Effector memory CD8-positive, alpha-beta T cell (primary cell): ENCODE results near the gene SULF2.

Experiments used
- ATAC-seq: fragments of 150-1000 bp; cut with Tn5 transposase; replicated peaks from 2 replicates; pipeline ENCODE4 v1.10.0; 2021; ENCODE audit warnings: mild to moderate bottlenecking, moderate library complexity
- DNase-seq, 3 experiments: peaks; one replicate each; pipeline ENCODE4 v3.0.0; 2021
- H3K27ac Mint-ChIP-seq, 2 donors: one replicate each; pipeline ENCODE4 v1.8.0; 2022; ENCODE audit warnings: mild to moderate bottlenecking in 2 of 2, mixed read lengths in 2 of 2, moderate library complexity in 2 of 2
- H3K27me3 Mint-ChIP-seq, 2 donors: one replicate each; pipeline ENCODE4 v1.8.0; 2022; ENCODE audit warnings: mixed read lengths in 2 of 2
- H3K36me3 Mint-ChIP-seq: one replicate; pipeline ENCODE4 v1.8.0; 2022; ENCODE audit warnings: mild to moderate bottlenecking, moderate library complexity, mixed read lengths; ENCODE audit not compliant: insufficient read depth
- H3K4me1 Mint-ChIP-seq, 2 donors: one replicate each; pipeline ENCODE4 v1.8.0; 2022; ENCODE audit warnings: low read depth in 2 of 2, mixed read lengths in 2 of 2
- H3K4me3 Mint-ChIP-seq, 2 donors: one replicate each; pipeline ENCODE4 v1.8.0; 2022; ENCODE audit warnings: mild to moderate bottlenecking in 2 of 2, mixed read lengths in 2 of 2, moderate library complexity in 2 of 2
- H3K9me3 Mint-ChIP-seq, 2 donors: one replicate each; pipeline ENCODE4 v1.8.0; 2022; ENCODE audit warnings: mixed read lengths in 2 of 2

SULF2 gene

DNA sequence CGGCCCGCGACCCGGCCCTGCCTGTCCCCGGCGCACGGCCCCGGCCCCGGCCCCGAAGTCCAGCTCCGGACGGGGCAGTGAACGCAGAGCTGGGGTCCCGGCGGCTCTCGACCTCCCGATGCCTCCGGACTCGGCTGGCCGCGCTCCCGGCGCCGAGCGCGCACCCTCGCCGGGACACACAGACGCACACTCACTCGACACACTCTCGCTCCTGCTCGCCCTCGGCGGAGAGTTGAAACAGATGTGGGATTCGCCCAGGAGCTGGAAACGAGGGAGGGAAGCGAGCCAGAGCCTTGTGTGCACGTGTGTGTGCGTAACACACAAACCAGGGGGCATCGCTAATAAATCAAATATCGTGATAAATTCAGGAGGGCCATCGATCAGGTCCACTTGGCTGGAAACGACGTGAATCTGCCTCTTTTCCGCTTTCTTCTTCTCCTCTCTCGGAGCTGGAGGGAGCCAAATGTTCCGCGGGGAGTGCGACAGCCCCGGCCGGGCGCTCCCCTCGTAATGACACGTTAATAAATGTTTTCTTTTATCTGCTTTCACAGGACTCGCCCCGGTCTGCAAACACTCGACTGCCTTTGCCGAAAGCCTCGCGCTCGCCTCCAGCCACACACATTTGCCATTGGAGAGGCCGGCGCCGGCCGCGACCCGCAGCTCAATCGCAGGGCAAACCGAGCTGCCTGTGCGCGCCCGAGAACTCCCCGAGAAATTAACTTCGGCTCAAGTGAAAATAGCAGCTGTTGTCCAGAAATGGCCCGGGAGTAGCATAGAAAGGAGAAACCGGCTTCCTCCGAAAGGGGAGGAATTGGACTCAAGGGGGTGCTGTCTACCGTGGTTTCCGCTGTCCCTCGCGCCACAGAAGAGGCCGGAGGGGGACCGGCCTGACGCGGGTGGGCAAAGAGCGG, 828 bp upstream of the SULF2 start:
- H3K27me3 Mint-ChIP-seq, result peaks cover 73 to 83% of the 10 kb centered on the region in 2 donors
- peaks cover 9 to 11% of the 10 kb centered on the region in 2 donors for H3K4me1 Mint-ChIP-seq
- peak overlapping the region; percentile 62 to 69 for H3K4me3 Mint-ChIP-seq
- H3K36me3 Mint-ChIP-seq, result peaks cover 3% of the 10 kb centered on the region
- no peak overlapping the region for H3K27ac Mint-ChIP-seq
- no peak for DNase-seq
- ATAC-seq, result no peak
- H3K9me3 Mint-ChIP-seq, result no peaks in the 10 kb centered on the region

- H3K36me3 Mint-ChIP-seq, result peaks cover 3% of the 10 kb centered on the region
- no peak overlapping the region for H3K4me3 Mint-ChIP-seq
- no peak for ATAC-seq
- peaks cover 9 to 11% of the 10 kb centered on the region in 2 donors for H3K4me1 Mint-ChIP-seq
- H3K27ac Mint-ChIP-seq, result no peak overlapping the region
- H3K9me3 Mint-ChIP-seq, result no peaks in the 10 kb centered on the region
- no peak for DNase-seq
- H3K27me3 Mint-ChIP-seq, result peaks cover 59 to 72% of the 10 kb centered on the region in 2 donors
Measured at GRCh38 chr20:47784599-47785310, 526 bp downstream of the SULF2 start.

- Mint-ChIP-seq H3K4me3 (peak overlapping the region in 1 of 2 donors; percentile 40), H3K36me3 (peaks cover 3% of the 10 kb centered on the region), H3K27ac (no peak overlapping the region), H3K27me3 (peaks cover 54 to 65% of the 10 kb centered on the region in 2 donors), H3K9me3 (no peaks in the 10 kb centered on the region), H3K4me1 (peaks cover 9 to 11% of the 10 kb centered on the region in 2 donors)
- ATAC-seq (no peak), DNase-seq (no peak)
Measured at GRCh38 chr20:47783828-47784598, 1.3 kb downstream of the SULF2 start.

DNA sequence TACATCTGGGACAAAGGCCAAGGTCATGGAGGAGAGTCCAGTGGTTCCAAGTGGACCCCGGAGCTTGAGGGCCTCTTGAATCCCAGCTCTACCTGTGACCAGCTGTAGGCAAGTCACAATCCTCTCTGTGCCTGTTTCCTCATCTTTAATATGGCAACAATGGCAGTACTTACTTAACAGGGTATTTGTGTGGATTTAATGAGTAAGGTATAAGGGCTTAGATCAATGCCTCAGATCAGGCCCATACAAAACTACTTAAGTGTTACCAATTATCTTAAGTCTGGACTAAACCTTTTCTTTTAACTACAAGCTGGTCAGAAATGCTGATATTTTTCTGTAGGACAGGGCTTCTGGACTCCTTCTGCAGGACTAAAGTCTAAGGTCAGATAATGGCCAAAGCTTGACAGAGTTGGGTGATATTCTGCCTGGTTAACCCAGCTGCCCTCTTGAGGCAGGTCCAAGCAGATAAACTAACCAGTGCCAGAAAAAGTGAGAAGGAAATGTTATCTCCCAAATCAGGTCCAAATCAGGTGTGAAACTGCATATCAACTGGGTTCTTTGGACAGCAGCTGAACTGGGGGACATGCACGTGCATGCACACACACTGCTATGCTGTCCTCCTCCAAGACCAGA, 2.2 kb downstream of the SULF2 start:
- H3K27ac Mint-ChIP-seq, result no peak overlapping the region
- peaks cover 47 to 55% of the 10 kb centered on the region in 2 donors for H3K27me3 Mint-ChIP-seq
- ATAC-seq (no peak), DNase-seq (no peak)
- H3K4me1 Mint-ChIP-seq, result peaks cover 9 to 11% of the 10 kb centered on the region in 2 donors
- H3K4me3 Mint-ChIP-seq, result no peak overlapping the region
- no peaks in the 10 kb centered on the region for H3K9me3 Mint-ChIP-seq
- peaks cover 3% of the 10 kb centered on the region for H3K36me3 Mint-ChIP-seq

GRCh38 chr20:47782076-47782475, 3.2 kb downstream of the SULF2 start:
- Mint-ChIP-seq H3K27me3 (peaks cover 45 to 47% of the 10 kb centered on the region in 2 donors), H3K4me1 (peaks cover 9 to 11% of the 10 kb centered on the region in 2 donors), H3K9me3 (no peaks in the 10 kb centered on the region), H3K36me3 (peaks cover 3% of the 10 kb centered on the region), H3K4me3 (no peak overlapping the region), H3K27ac (no peak overlapping the region)
- DNase-seq (no peak), ATAC-seq (no peak)

GRCh38 chr20:47781632-47782031, 3.6 kb downstream of the SULF2 start:
- DNase-seq (no peak), ATAC-seq (no peak)
- Mint-ChIP-seq H3K27me3 (peaks cover 41 to 47% of the 10 kb centered on the region in 2 donors), H3K4me3 (no peak overlapping the region), H3K36me3 (peaks cover 3% of the 10 kb centered on the region), H3K4me1 (peaks cover 9 to 11% of the 10 kb centered on the region in 2 donors), H3K27ac (no peak overlapping the region), H3K9me3 (no peaks in the 10 kb centered on the region)

- H3K9me3 Mint-ChIP-seq, result no peaks in the 10 kb centered on the region
- ATAC-seq (no peak), DNase-seq (no peak)
- peaks cover 3% of the 10 kb centered on the region for H3K36me3 Mint-ChIP-seq
- H3K27me3 Mint-ChIP-seq, result peaks cover 38 to 40% of the 10 kb centered on the region in 2 donors
- no peak overlapping the region for H3K4me3 Mint-ChIP-seq
- H3K27ac Mint-ChIP-seq, result no peak overlapping the region
- H3K4me1 Mint-ChIP-seq, result peaks cover under 1 to 4% of the 10 kb centered on the region in 2 donors
Measured at GRCh38 chr20:47780720-47781389, 4.4 kb downstream of the SULF2 start.

DNA sequence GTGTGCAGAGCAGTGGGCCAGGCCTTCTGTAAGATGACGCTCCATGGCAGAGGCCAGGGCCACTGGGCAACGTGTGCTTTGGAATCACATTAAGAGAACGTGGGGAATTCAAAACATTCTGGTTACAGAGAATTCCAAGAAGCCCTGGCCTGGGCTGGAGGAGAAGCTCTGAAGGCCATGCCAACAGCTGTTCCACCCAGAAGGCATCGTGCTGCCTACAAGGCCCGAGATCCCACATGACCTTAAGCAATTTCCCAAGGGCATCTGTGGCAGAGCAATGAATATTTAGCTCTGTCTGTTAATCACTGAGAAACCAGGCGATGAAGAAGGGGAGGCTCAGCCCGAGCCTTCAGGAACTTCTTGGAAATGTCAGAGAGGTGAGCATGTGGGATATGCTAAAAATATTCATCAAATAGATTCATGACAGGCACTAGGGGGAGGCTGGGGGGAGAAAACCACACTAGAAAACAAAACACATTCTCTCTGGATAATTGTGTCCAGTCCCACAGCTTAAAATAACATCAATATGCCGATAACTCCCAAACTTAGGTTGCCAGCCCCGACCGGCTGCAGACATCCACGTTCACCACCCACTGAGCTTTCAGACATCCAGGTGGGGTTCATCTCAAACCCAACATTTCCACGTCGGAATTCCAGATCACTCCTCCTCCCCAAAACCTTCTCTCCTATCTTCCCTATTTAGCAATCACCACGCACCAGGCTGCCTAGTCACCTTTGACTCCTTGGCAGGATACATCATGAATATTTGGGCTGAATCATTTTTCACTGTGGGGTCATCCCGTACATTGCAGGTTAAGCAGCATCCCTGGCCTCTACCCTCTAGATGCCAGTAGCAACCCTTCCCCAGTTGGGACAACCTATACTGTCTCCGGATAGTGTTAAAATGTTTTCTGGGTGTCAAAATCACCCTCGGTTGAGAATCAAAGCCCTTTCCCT, 6.6 kb downstream of the SULF2 start:
- Mint-ChIP-seq H3K9me3 (no peaks in the 10 kb centered on the region), H3K27me3 (peaks cover 29 to 31% of the 10 kb centered on the region in 2 donors), H3K36me3 (no peaks in the 10 kb centered on the region), H3K27ac (no peak overlapping the region), H3K4me1 (no peaks in the 10 kb centered on the region), H3K4me3 (no peak overlapping the region)
- ATAC-seq (no peak), DNase-seq (no peak)

DNA sequence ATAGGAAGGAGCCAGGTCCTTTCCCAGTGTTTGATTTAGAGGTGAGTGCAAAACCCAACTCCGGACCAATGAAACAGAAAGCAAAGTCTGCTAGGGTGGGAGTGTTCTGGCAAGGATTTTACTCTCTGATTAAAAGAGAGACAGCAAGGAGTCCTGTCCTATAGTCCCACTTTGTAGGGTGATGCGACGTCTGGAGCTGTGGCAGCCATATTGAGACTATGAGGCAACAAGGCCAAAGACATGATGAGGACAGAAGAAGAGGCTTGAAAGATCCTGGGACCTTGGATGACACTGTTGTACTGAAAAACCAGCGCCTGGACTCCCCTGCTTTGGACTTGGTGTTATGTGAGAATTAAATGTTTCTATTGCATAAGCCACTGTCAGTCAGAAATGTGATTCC, 8.1 kb downstream of the SULF2 start:
- H3K36me3 Mint-ChIP-seq, result no peaks in the 10 kb centered on the region

GRCh38 chr20:47776639-47777038, 8.6 kb downstream of the SULF2 start:
- no peaks in the 10 kb centered on the region for H3K36me3 Mint-ChIP-seq
- peaks cover 11 to 13% of the 10 kb centered on the region in 2 donors for H3K27me3 Mint-ChIP-seq
- DNase-seq, result no peak
- no peaks in the 10 kb centered on the region for H3K9me3 Mint-ChIP-seq
- ATAC-seq, result no peak
- H3K4me1 Mint-ChIP-seq, result no peaks in the 10 kb centered on the region
- H3K4me3 Mint-ChIP-seq, result no peak overlapping the region
- H3K27ac Mint-ChIP-seq, result no peak overlapping the region

More for the DNA sequence above, 8.1 kb downstream of the SULF2 start:
- Mint-ChIP-seq H3K27ac (no peak overlapping the region), H3K9me3 (no peaks in the 10 kb centered on the region), H3K27me3 (peaks cover 15 to 16% of the 10 kb centered on the region in 2 donors), H3K4me1 (no peaks in the 10 kb centered on the region), H3K4me3 (no peak overlapping the region)
- ATAC-seq (no peak), DNase-seq (no peak)

DNA sequence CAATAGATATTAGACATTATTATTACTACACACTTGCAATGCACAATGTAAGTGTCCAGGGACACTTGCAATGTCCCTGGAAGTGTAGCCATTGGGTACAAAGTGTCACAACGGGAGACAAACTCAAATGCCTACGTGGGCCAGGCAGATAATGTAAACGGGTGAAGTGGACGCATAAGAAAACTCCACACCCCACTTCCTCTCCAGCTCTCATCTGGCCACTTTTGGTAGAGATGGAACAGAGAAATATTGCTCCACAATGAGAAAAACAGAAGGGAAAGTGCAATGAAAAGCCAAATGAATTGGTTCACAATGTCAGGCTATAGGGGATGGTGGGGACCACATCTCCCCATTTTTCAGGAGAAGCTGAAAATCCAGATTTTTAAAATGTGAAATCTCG, 9.4 kb downstream of the SULF2 start:
- Mint-ChIP-seq H3K4me3 (no peak overlapping the region), H3K27ac (no peak overlapping the region)
- no peak for ATAC-seq

GRCh38 chr20:47775039-47775438, 10.2 kb downstream of the SULF2 start:
- Mint-ChIP-seq H3K9me3 (no peaks in the 10 kb centered on the region), H3K27me3 (peaks cover 13% of the 10 kb centered on the region in 2 donors), H3K36me3 (no peaks in the 10 kb centered on the region), H3K4me3 (no peak overlapping the region), H3K27ac (no peak overlapping the region), H3K4me1 (no peaks in the 10 kb centered on the region)
- ATAC-seq (no peak), DNase-seq (no peak)

More for the DNA sequence above, 9.4 kb downstream of the SULF2 start:
- no peak for DNase-seq
- Mint-ChIP-seq H3K4me1 (no peaks in the 10 kb centered on the region), H3K27me3 (peaks cover 11 to 13% of the 10 kb centered on the region in 2 donors), H3K36me3 (no peaks in the 10 kb centered on the region), H3K9me3 (no peaks in the 10 kb centered on the region)
